GDM1 (cell line): ENCODE results near the gene COTL1.

Experiments
- DNase-seq: peaks from one replicate; lab custom pipeline; 2025; lab: John Stamatoyannopoulos, UW

The COTL1 gene

DNA sequence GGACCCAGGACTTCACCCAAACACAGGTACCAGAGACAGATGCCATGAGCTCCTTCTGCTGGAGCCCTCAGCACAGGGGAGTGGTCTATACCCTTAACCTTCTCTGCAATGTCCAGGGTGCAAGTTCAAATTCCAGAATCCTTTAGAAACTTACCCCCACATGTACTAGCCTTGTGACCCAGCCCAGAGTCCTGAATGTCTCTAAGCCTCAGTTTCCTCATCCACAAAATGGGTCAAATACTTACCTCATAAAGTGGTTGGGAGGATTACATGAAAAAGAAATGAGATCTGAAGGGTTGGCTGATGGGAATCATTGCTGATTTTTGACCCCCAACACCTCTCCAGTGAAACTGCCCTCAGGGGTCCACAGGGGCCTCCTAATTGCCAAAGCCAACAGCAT, 21.7 kb downstream of the COTL1 start:
- no peak for DNase-seq

DNA sequence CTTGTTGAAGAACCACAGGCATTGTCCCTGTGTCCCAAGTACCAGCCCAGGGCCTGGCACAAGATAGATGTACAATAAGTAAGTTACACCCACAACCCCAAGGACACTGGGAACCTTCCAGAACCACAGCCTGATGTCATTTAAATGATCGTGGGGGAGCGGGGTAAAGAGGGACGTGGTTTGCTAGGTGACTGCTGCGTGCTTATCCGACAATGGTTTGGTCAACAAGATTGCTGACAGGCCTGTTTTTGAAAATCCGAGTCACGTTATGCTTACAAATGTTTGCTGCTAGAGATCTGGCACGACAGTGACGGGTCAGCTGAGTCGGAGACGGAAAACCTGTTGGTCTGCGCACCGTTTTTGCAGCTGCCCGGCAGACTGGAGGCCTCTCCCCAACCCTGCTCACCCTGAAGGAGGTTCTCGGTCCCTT, 22.8 kb downstream of the COTL1 start:
- DNase-seq = no peak

DNA sequence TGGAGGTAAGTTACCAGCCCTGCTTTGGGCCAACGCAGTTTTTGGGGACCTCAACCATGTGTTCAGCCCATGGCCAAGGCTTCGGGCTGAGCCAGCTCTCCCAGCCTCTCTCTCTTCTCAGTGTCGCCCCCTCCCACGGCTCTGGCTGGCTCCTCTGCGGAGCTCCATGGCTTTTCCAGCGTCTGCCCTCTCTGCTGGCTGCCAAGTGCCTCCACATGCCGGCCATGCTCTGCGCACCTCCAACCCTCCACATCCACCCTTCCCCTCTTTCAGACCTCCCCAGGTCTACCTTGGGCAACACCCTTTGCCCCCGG, 23.2 kb downstream of the COTL1 start:
- DNase-seq = no peak

DNA sequence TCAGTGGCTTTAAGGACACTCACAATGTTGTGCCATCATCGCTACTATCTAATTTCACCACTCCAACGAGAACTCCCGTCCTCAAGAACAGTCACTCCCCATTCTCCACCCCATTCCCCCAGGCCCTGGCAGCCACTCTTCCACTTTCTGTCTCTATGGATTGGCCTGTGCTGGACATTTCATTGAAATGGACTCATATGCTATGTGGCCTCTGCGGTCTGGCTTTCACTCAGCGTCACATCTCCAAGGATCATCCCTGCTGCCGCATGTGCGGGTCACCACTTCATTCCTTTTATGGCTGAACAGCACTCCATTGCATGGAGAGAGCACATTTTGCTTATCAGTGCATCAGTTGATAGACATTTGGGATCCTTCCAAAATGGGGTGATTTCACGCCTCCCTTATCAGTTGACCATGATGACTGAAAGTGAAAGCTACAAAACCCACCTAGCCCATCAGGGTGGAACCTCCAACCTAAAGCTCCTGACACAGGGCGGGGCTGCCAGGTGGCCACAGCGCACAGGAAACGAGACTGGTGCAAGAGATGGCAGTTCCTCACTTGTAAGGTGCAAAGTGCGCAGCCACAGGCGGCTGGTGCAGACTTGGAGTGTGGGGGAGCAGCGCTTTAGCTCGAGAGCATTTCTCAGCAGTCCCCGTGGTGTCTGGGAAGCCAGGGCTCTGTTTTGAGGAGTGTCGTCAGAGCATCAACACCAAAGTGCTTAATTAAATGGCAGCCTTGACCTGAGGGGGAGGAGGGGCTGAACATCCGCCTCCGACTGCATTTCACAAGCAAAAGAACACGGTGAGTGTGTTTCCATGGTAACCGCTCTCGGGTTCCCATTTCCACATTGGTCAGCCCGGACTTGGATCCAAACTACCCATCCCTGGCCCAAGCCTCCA, 23.8 kb downstream of the COTL1 start:
- no peak for DNase-seq

DNA sequence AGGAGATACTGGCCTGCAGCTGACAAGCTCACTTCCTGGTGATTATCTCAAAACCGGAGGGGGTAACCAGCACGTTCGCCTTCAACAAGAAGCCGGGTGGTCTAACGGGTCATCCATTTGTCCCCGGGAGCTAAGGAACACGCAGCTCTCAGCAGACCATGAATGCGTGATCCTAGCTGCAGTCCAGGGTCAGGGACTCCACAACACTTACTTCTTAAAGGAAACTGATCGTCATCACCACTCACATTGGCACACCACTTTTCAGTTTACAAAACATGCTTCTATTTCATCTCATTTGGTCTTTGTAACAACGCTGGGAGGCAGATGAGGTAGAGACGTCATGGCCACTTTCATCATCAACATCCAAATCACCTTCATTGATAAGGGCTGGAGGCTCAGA, 25.2 kb downstream of the COTL1 start:
- no peak for DNase-seq

DNA sequence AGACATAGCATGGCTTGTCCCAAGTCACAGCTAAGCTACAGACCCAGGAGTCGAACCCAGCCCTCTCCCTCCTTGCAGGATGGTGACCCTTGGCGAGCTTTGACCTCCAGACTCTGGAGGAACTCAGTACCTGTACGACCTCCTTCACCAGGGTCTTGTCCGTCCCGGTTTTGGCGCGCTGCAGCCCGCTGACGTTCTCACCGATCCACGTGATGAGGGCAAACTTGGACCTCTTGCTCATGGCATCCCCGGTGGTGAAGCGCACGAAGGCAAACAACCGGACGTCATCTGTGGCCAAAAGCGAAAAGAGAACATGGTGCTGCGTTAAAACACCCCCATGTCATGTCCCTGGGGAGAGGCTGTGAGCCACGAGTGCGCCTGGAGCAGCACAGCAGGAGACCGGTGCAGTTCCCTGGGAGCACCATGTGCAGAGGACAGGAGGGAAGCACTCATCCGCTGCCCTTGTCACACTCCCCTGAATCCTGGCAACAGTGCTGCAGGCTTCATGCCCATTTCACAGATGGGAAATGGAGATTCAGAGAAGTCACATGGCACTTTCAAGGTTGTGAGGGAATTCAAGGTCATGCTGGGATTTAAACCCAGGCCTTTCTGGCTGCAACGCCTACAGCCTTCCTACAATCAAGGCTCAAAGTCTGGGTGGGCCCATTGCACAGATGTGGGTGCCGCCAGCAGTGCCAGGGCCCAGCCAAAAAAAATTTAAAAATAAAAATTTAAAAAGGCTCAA, 27.7 kb downstream of the COTL1 start:
- no peak for DNase-seq

DNA sequence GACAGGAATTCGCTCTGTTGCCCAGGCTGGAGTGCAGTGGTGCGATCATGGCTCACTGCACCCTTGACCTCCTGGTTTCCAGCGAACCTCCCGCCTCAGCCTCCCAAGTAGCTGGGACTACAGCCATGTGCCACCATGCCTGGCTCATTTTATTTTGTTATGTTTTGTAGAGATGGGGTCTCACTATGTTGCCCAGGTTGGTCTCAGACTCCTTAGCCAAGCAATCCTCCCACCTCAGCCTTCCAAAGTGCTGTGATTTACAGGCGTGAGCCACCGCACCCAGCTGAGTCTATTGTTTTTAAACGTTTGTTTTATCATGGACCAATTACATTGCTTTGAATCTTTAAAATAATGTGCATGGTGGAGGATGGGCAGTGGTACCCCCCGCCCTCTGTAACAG, 28.9 kb downstream of the COTL1 start:
- DNase-seq = no peak

DNA sequence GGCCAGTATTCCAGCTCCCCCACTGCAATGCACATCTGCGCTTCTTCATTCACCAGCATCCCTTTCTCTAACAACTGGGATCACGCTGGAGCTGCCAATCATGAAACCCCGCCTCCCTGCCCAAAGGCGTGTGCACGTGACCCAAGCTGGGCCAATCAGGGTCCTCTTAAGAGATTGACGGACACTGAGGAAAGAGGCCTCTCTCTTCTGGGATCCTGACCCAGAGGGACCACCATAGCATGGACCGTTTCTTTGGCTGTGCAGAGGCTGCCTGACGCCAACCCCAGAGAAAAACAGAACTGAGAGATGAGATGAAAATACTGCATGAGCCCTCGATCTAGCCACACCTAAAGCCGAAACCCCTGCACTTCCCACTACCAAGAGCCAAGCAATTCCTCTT, 32.0 kb downstream of the COTL1 start:
- DNase-seq = no peak

DNA sequence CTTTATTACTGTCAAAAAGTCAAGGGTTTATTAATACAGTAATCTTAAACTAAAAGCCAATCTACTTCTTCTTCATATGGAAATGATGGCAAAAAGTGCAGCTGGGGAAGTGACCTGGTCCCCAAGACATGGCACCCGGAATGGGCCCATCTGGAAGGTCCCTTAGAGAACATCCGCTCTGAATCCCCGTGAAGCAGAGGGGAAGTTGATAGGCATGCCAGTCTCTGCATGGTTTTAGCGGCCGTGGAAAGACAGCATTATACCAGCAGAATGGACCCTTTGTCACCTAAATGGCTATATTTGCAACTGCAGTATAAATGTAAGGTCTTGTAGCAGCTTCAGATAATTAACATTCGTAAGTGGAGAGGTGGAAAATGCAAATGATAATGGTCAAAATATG, 32.4 kb downstream of the COTL1 start:
- DNase-seq = no peak

DNA sequence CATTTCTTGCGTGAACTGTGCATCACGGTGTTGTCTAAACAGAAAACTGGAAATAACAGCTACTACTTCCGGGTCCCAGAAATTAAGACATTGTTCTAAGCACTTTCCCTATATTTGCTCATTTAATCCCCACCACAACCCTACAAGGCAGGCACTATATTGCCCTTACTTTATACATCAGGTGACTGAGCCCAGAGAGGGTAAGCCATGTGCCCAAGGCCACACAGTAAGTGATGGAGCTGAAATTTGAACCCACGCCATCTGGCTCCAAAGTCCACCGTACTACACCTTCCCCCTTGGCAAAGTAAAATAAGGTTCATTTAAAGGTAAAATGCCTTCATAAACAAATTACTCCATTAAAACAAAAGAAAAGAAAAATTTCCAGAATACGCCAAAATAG, 33.2 kb downstream of the COTL1 start:
- DNase-seq = no peak

DNA sequence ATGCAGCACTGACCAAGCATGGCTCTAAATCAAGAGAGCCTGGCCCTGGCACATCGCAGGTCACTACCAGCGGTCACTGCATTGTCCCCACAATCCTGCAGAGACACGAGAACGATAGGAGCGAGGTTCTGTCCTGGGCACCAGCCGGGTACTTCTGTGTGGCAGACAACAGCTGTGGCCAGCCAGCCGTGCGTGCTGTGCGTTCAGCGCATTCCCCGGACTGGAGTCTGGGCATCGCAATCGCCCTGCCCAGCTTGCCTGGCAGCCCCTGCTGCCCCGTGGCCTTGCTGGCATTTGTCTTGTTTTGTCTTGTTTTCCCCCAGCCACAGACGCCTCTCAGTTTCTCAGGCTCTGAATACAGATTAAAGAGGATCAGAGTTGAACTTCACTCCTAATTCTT, 33.9 kb downstream of the COTL1 start:
- no peak for DNase-seq

DNA sequence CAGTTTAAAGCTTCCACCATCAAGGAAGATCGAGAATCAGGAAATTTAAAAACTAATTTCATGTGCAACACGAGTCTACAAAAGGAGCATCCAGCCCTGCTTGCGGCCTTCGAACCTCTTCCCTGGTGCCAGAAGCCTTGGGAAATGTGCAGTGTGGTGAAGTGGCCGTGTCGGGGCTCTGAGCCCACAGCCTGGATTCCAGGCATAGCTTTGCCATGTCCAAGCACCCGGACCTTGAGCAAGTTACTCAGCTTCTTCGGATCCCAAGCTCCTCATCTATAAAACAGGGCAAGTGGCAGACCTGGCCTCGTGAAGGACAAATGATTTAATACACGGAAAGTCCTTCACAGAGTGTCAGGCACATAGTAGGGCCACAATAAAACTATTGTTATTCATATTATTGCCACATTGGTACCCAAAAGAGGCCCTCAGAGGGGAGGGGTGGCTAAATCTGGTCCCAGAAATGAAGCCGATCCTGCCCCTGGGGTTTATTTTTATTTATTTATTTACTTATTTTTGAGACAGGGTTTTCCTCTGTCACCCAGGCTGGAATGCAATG, 34.8 kb downstream of the COTL1 start:
- no peak for DNase-seq

DNA sequence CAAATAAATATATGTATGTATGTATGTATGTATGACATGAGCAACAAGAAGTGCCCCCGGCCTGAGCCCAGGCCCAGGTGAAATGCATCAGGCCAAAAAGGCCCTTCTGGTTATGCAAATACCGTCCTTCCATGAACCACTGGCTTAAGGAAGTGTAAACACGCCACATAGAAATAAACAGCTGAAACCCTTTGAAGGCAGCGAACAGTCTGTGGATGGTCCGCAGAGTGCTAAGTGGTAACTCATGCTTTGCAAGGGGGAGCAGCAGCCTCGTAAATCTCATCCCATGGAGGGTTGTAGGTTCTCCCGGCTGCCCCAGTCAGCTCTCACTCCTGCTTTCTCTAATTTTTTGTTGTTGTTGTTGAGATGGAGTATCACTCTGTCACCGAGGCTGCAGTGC, 36.7 kb downstream of the COTL1 start:
- no peak for DNase-seq

DNA sequence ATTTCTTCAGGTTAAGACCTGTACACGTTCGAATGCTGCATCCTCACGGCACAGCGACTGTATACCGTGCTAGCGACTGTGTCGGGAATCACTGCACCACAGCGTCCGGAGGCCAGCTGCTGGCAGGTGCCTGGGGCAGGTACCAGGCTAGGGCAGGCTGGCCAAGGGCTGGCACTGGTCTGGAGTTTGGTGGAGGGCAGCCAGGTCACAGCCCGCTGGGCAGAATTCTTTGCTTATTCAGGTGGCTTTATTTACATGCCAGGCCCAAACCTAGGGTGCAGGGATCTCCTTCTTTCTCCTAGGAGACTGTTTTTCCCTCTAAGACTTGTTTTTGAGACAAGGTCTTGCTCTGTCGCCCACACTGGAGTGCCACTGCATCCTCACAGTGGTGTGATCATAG, 37.9 kb downstream of the COTL1 start:
- no peak for DNase-seq

DNA sequence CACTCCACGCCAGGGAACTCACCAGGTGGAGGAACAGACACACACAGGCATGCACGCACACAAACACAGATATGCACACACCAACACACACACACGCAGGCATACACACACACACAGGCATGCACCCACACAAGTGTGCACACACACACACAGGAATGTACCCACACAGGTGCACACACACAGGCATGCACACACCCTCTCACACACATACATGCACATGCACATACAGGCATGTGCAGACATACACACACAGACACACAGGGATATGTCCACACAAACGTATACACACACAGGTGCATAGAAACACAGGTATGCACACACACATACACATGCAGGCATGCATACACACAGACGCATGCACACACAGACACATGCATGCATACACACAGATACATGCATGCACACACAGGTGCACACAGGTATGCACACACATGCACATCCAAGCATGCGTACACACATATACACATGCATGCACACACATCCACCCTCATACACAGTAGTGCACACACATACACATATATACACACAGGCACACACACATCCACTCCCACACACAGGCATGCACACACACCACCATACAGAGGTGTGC, 39.2 kb downstream of the COTL1 start:
- no peak for DNase-seq

DNA sequence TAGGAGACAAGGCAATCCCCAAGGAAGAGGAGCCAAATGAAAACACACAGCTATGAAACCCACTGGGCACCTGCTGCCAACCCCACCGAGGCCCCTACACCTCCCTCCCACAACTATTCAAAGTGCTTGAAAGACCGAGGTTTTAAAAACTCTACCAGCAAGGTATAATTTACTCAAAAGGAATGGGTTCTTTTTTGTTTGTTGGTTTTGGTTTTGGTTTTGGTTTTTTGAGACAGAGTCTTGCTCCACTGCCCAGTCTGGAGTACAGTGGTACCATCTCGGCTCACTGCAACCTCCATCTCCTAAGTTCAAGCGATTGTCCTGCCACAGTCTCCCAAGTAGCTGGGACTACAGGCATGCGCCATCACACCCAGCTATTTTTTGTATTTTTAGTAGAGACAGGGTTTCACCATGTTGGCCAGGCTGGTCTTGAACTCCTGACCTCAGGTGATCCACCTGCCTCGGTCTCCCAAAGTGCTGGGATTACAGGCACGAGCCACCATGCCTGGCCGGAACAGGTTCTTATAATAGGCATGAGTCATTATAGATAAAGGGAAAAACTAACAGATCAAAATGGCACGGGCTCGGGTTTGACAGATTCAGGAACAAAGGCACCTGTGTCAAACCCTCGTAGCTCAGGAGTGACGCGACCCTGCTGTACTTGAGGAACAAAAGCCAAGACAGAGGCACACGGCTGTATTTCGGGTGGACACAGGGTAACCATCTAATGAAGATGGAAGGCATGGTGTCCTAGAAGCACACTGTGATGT, 40.7 kb downstream of the COTL1 start:
- DNase-seq = no peak

DNA sequence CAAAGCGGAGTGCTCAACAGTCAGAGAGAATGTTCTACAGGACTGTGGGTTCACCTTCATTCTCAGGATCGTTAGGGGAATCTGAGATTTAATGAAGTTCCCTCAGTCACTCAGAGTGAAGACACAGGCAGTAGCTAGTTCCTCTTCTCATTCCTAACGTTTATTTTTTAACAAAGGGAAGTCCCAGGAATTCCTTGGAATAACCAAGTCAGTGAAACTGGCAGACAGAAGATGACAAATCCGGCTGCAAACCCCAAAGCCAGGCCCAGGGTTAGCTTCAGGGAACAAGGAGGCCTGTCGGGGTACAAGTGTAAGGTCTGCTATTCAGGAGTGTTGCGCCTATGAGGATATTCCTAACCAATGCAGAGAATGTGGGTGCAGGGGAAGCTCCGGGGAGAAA, 42.0 kb downstream of the COTL1 start:
- DNase-seq = no peak

DNA sequence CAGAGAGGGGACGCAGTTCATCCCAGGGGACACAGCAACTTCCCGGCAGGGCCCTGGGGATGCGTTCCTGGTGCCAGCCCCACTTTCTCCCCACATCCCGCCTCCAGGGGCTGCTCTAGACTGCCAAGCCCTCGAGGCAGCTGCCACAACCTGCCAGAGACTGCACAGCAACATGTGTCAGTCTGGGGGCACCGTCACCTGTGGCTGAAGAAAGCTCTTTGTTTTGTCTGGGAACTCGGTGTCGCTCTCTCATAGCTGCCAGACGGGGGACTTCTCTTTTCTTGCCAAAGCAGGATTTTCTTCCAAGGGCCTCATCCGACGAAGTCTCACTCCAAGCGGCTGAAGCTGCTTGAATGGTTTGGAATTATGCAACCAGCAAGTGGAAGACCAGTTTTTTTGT, 43.7 kb downstream of the COTL1 start:
- no peak for DNase-seq

DNA sequence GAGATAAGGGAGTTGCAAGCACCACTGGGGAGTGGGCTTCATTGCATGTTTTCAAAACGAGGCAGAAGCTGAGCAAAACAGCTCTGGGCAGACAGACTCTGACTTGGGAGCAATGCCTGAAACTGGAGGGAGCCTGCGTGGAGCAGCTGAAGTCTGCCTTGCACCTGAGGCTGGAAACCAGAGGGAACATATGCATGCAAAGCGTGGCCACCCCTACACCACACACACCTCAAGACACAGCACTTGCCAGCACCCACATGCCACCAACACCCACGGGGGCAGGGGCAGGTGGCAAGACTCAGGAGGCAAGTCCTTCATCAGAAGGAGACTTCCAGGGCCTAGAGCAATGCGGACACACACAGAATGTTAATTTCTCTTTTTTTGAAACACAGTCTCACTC, 45.8 kb downstream of the COTL1 start:
- DNase-seq = no peak

DNA sequence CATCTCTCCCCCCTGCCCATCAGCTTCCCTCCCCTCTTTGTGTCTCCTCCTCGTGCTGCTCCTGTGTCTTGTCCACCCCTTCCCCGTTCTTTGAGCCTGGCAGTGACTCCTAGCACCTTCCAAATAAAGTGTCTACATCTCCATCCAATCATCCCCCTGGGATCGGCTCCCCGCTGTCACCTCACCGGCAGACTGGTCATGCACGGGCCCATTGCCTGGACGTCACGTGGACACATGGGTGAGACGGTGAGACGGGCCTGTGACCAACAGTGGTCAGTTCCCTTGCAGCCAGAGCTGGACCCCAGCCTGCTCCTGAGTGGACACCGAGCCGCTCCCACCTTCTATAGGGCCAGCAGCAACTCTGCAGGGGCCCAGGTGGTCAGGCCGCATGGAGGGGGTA, 46.4 kb downstream of the COTL1 start:
- DNase-seq = no peak

DNA sequence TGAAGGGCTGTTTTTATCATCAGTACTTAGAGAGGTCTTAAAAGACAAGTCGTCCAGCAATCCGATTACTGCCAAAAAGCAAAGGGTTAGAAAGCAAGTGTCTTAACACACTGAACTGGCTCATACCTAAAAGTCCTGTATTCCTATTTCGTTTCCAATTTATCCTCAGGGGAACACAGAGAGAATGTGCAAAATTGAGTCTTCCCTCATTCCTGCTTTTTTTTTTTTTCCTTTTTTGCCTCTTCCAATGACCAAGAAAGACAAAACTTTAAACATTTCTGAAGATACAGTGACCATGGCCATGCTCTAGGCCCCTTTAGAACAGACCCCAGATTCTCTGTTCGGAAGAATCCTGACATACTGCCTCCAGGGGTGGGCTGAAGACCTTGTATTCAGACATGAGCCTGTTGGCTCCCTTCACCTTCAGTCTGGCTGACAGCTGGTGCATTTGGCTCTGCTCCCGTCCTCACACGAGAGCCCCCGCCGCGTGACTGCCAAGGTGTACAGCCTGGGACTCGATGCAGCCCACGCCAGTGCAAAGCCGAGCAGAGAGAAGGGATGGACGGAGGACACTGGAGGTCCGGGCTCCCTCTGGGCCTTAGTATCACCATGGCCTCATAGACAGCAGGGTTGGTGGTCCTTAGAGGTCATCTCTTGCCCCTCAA, 47.0 kb downstream of the COTL1 start:
- DNase-seq = no peak
